ENCODE data around the gene TRIM40.

Gene TRIM40

DNA sequence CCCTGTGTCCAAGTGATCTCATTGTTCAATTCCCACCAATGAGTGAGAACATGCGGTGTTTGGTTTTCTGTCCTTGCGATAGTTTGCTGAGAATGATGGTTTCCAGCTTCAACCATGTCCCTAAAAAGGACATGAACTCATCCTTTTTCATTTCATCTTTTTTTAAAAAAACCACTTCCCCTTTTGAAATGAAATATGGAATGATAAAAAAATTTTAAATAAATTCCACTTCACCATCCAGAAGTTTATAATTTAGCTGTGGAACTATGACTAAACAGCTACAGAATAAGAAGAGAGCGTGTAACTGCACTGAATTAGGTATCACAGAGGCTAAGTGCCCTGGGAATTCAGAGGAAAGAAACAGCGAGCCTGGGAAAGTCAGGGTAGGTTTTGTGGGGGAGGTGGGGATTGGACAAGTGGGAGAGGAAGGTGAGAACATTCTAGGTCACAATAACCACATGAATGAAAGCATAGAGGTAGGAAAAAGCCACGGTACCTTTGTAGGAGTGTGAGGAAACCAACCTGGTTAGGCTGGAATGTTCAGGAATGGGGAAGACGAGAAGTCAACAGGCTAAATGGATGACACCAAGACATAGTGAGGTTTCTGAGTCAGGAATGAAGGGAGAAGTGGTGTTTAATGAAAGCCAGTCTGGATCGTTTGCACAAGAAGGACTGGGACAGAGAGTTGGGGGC, 14.1 kb downstream of the TRIM40 start:
- no peak for DNase-seq

DNA sequence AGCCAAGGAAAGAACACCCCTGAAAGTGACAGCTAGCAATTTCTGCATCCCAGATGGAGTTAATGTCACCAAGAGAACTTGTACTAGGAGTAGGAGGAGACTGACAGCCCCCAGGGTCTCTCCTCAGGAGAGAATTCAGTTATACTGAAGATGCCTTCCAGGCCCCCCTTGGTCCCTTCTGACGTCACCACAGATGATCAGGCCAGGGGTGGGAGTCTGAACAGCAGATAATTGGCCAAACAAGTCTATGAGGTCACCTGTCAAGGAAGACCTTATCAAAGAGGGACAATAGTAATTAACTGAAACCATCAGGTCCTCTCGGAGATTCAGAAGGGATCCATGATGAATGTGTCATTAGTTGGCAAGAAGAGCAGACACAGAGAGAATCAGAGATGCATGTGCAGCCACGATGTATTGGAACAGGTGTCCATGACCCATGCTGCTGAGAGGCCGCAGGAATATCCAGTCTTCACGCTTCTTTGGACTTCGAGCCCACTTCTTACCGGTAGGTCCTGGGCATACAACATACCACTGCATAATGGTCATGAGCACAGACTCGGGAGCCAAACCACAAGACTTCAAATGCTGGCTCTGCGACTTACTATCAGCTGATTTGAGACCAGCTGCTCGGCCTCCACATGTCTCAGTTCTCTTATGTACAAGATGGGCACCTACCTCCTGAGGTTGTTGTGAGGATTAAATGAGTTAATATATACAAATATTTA, 14.9 kb downstream of the TRIM40 start:
- DNase-seq: no peak

DNA sequence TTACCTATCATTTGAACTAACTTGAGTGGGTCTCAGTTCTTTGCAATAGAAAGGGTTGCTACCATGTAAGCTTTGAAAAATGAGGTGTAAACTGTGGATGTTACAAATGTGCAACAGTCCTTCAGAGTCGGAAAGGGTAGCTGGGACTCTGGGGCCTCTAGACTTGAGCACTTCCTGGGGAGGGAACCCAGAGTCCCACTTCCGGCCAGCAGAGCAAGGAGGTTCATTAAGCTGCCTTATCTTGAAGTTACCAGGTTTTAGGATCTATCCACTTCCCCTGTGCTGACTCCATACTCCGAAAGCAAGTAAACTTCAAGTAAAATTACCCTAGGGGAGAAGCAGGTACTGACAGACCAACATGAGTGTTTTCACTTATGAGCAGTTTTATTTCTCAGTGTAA, 15.6 kb downstream of the TRIM40 start:
- DNase-seq: no peak

DNA sequence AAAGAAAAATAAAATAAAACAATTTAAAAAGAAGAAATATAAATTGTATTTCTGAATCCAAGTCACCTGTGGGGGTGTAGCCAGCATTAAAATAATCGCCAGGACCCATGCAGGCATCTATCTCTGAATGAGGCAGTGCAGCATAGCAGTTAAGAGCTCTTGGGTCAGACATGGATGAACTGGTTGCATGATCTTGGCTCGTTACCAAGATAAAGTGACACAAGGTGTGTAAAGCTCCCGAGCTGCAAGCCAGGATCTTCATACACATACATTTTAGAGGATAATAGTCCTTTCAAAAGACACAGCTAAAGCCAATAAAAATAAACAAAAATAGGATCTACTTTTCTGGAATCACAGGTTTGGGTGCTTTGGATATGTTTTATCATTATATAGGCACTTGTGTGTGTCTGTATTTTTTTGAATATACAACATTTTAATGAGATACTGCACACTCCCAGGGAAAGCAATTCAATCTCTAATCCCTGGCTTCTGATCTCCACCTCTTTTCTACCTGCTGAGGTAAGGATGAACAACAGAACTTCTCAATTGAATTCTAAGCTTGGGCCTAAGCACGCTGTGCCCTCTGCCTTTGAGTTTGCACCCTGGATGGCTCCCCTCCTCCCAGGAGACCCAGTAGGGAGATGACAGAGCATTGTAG, 16.2 kb downstream of the TRIM40 start:
- DNase-seq: no peak

DNA sequence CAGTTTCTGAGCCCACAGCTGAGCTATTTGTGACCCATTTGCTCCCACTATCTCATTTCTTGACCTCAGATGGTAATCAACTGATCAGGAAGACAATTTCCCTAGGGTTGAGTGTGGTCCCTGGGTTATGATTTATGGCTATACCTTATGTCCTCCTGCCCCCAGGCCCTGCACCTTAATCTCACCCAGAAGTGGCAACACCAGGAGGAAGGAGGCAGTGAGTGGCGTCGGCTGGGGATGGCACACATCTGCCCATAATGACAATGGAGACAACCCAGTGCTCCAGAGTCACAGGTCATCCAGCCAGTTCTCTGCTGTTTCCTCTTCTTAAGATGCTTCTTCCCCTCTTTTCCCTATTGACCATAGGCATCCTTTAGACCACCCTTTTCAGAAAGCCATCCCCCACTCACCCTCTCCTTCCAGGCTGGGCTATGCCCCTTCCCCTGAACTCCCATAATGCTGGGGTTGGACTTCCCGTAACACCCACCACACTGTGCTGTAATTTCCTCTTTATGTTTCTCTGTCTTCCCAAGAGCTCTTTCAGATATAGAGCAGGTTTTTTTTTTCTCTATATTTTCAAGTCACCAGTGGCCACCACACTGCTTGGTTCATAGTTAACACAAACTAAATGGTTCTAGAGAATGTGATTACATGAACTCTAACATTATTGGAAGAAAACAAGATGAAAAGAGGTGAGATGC, 17.1 kb downstream of the TRIM40 start:
- no peak for DNase-seq

DNA sequence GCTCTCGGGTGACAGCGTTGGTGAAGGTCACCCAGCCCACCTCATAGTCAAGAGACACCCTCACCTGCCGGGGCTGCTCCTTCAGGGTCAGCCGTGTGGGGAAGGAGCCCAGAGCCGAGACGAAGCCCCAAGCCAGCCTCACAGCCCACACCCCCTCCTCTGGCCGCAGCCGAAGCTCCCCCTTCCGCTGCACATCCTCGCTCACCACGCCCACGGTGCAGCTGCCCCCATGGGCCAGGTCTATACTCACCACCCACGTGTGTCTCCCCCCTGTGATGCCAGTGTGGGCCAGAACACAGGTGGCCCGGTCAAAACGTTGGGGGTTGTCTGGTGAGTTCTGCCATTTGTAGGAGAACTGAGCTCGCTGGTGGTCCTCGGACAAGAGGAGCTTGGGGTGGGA, 18.1 kb downstream of the TRIM40 start:
- DNase-seq: no peak

DNA sequence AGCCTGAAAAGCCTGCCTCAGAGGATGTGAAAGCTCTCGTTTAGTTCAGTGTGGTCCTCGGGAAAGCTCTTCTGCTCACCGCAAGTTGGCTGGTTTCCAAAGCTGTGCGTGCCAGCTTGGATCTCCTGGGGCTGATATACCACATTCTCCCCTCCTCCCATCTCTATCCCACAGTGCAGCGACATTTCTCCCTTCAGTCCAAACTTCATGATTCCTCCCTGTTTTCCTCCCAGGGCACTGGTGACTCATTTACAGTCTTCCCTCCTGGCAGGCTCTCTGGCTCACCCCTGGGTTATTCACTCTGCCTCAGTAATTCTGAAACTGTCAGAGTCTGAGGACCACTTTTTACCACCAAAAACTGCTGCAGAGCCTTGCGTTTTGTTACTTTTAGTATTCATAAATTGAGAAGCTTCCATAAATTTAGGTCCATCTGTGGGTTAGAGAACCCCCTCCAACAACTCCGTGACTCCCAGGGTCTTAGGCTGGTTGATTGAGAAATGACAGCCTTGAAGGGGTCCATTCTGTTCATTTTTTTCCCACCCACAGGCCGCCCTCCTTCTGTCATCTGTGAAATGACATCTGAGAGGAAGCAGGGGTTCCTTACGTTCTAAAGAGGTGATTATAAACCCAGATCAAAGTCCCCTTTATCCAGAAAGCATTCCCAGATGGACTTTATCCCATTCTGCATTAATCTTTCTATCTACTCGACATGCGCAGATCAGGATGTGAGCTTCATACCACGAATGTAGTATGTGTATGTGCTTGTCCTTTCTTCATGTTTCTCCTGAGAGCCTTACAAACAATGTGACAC, 19.0 kb downstream of the TRIM40 start:
- no peak for DNase-seq

DNA sequence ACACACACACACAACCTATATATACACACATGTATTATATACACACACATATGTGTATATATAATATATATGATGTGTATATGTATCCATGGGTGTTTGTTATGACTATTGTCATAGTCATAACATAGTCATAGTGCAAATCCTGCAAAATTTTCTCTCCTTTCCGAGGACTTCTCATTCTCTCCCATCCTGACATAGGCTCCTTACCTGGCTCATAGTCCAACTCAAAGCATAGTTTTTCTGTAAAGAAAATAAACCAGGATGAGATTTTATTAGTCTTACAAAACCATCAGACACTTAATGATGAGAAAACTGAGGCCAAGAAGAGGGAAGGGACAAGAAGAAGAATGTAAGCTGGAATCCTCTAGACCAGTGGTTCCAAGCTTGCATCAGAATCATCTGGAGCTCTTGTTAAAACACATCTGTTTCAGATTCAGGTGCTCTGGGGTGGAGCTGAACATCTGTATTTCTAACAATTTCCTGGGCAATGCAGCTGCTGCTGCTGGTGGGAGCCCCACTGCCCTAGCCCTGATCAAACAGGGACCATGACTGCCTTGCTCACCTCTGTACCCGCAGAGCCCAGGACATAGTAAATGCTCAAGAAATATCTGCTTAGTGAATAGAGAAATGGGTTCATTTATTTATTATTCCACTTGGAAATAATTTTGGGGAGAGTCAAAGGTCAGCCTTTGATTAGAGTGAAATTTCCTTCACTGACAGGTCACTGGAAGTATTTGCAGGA, 19.8 kb downstream of the TRIM40 start:
- no peak for DNase-seq

DNA sequence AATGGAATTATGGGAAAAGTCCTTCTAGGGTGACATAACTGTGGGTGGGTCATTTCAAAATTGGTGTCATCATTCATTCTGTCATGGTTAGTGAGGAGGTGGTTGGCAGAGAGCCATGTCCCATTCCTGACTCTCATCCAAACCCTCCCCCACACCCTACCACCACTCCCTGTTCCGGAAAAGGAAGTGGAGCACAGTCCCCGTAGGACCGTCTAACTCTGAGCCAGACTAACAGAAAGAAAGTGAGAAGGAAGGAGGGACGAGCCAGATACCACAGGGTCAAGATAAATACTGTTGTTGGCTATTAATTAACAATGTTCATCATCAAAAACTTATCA, 20.3 kb downstream of the TRIM40 start:
- no peak for DNase-seq

DNA sequence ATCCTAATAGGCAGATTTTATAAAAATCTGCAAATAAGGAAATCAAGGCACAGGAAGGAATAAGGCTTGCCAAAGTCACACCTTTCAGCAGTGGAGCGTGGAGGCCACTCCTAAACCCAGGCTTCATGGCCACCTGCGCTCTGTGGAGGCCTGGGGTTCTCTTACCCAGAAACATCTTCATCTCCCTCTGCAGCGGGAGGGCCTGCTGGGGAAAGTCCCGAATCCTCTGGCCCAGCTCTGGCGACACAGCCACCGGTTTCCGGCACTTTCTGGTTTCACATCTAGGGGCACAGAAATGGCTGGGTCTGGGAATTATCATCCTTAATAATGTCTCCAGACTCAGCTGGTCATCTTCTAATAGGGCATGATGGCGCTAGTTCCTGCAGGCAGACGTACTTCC, 20.8 kb downstream of the TRIM40 start:
- no peak for DNase-seq

DNA sequence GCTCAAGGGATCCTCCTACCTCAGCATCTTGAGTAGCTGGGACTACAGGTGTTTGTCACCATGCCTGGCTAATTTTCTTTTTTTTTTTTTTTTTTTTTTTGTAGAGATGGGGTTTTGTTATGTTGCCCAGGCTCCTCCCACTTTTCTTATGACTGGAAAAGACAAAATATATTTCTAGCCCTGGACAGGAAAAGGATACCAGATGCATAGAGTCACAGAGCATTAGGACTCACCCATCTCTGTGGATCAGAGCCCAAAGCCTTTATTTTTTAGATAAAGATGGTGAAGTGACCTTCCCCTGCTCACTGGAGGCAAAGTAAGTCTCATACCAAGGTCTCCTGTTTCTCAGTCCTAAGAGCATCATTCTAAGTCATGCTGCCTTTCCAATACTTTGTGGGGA, 21.6 kb downstream of the TRIM40 start:
- DNase-seq: no peak

DNA sequence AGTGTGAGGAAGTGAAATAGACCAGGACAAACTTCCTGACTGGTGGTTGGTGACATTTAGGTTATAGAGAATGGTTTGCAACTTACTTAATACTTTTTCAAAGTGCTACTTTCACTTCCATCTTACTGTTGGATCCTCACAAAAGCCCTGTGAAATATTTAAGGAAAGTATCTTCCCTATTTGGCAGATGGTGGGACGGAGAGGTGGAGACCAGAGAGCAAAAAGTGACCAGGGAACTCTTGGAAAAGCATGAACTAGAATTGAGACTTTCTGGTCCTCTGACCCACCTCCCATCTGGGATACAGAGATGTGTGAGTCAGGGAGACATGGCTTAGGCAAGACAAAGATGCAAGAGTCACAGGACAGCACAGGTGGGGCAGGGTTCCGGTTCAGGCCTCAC, 22.1 kb downstream of the TRIM40 start:
- no peak for DNase-seq

DNA sequence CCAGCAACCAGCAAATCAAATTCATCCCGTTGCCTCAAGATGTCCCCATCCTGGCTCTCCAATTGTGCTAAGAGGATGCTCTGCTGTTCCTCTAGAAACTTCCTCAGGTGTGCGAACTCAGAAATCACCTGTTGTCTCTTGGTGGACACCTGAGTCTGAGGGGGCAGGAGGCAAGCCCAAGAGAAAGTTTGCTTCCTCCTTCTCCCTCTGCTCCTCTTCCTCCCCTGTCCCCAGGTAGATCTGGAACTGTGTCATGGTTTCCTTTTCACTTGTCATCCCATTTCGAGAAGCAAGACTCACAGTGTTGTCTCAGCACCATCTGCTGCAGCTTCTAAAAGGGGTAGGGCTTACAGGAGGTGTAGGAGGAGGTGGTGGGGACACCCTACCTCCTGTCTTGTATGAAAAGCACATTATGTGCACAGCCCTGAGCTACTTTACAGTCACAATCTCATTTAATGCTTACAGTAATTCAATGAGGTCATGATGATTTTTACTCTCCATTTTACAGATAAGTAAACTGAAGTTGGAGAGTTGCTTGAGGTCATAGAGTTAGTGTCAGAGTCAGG, 22.6 kb downstream of the TRIM40 start:
- DNase-seq: no peak

DNA sequence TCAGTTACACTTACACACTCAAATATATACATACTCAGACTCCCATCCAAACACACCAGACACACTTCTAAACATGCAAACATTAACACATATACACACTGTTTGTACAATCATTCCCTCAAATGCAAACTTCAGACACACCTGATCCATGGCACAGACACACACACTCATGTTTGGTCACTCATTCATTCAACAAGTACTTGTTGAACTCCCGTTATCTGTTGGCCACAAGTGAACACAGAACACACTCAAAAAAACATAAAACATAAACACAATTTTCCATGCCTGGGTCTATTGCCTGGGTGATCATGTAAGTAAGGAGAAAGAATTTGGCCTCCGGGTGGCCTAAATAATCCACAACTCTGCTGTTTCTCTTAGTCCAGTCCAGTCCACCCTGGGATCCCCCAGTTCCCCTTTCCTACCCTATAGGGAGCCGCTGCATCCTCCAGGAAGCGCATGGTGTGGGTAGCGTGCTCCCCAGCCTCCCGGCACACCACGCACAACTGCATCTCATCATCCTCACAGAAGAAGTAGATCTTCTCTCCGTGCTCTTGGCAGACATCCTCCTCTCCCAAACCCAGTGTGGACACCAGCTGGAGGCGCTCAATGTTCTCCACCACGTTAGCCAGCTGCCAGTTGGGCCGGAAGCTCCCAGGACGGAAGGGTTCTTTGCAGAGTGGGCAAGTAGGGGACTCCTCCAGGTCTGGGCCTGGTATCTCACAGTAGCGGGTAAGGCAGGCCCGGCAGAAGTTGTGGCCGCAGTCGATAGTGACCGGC, 24.3 kb downstream of the TRIM40 start:
- DNase-seq: no peak

DNA sequence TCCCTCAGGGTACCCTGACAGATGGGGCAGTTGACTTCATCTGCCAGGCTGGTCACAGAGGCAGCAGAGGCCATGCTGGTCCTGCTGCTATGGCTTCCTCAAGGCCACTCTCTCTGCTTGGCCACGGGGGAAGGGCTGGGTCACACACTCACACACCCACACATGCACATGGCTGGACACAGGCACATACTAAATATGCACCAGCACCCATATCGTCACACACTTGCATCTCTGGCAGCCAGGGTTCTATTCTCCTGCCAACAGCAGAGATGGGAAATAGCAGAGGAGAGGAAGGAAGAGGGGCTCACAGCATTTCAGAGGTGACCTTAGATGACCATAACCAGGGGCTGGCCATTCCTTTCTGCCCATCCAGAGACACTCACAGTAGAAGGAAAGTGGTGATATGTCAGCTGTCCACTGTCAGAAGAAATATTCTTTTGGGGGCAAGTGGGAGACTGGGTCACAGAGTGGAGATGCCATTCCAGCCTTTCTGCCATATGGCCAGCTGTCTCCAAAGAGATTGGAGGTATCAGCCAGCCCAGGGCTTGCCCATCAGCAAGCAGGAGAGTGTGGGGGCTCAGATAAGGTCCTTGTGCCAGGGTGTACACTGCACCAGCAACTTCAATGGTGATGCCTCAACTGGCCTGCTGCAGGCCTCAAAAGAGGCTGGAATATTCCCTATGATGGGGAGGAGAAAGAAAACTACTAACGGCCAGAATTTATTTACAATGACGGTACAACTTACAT, 25.0 kb downstream of the TRIM40 start, which contains the start of gene TRIM10:
TSS of gene TRIM10 (minus strand) at position 427 of the 747 bp plus-strand sequence. CDS start at position 74, 353 bp downstream.
- no peak for DNase-seq

DNA sequence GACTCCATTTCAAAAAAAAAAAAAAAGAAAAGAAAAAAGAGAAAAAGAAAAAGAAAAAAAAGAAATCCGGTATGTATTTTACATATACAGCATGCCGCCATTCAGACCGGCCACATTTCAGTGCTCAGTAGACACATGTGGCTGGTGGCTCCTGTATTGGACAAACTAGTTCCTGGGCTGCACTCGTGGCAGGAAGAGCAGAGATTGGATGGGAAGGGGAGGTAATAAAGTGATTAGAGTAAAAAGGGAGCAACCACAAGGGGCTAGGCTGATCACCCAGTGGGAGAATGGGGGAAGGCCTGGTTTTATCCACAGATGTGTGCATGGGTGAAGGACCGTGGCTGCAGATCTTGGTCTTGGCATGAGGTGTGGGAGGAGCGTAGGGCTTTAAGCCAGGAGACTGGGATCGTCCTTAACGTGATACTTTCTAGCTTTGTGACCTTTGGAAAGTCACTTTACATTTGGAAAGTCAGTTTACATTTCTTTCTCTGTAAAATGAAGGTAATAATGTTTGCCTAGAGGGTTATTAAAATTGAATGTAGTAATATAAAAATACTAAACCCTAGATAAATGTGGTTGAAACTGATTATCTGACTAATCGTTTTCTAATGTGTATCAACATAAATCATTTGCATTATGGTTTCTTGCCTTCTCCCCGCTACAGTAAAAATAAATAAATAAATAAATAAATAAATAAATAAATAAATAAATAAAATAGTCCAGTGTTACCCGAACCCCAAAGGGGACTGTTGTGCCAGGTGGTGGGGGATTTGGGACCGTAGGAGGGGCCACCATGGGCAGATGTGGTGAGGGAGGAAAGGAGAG, 26.5 kb downstream of the TRIM40 start:
- no peak for DNase-seq

DNA sequence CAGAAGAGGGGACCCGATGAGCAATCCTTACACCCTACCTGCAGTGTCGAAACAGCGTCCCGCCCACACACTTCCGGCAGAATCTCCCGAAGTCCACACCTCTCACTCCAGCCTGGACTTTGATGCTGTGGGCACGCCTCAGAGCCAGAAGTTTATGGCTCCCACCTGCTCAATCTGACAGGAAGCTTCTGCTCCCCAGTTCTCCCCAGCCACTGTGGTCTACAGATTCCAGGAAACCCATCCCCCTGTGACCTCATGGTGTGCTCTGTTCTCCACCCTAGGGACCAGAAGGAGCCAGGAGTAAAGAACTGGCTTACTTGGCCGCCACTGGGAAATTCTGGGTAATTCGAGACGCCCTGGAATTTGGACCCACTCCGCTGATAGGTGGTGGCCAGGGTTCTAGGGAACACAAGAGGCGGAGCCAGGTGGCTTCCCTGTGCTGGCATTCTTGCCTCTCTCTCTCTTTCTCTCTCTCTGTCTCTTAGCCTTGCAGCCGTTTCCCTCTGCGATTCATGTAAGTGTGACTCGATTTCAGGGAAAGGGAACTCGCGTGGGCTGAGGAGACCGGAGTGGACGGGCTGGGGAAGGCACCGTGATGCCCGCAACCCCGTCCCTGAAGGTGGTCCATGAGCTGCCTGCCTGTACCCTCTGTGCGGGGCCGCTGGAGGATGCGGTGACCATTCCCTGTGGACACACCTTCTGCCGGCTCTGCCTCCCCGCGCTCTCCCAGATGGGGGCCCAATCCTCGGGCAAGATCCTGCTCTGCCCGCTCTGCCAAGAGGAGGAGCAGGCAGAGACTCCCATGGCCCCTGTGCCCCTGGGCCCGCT, 27.4 kb downstream of the TRIM40 start, which contains the start of gene TRIM15:
TSS of gene TRIM15 (plus strand) at position 457 of the 828 bp plus-strand sequence. CDS start at position 596, 139 bp downstream.
- no peak for DNase-seq

All from retina (tissue), 1 donor.